Measurements from ENCODE around the gene DSCAML1. TPM values are rescaled to one million over a fixed set of nuclear protein-coding genes. Genes with fewer than 3 reads are reported as not detected.

The DSCAML1 gene
- total RNA-seq, 1 donor from 2014 or later = 2.5 TPM

DNA sequence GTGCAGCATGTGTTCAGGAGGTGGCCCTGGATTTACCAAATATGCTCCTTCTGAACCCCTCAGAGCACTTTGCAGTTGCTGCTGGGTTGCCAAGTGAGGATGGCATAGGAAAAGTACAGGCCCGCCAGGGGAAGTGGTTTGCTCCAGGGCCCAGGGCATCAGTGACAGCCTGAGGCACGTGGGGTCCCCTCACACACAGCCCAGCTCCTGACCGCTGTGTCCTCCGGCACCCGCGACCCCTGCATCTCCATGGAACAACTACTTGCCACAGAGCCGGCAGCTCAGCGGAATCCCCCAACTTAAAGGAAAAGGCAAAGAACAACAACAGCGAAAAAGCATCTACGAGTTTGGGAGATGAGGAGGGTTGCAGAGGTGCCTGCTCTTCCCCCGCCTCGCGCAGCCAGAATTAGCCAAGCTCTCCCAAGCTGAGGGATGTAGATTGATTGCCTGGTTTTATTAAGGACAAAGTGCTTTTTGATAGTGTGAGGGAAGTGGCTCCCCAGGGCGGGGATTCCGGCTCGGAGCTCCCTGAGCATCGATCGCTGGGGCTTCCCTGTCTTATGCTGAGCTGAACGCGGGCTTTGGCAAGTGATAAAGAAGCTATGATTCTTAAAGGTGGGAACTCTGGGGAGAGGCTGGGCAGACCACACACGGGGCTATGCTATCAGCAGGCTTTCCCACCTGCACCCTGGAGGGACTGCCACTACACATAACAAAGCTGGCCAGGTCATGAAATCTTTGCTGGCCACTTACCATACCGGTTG, 294.8 kb downstream of the DSCAML1 start:
- Mint-ChIP-seq H3K27me3 (ENCODE audit: low read depth) (peaks cover 51% of the 10 kb centered on the region), H3K4me1 (no peaks in the 10 kb centered on the region), H3K27ac (no peak overlapping the region), H3K36me3 (no peaks in the 10 kb centered on the region), H3K9me3 (no peaks in the 10 kb centered on the region), H3K4me3 (no peak overlapping the region)
- TF ChIP-seq, protein P1, sequence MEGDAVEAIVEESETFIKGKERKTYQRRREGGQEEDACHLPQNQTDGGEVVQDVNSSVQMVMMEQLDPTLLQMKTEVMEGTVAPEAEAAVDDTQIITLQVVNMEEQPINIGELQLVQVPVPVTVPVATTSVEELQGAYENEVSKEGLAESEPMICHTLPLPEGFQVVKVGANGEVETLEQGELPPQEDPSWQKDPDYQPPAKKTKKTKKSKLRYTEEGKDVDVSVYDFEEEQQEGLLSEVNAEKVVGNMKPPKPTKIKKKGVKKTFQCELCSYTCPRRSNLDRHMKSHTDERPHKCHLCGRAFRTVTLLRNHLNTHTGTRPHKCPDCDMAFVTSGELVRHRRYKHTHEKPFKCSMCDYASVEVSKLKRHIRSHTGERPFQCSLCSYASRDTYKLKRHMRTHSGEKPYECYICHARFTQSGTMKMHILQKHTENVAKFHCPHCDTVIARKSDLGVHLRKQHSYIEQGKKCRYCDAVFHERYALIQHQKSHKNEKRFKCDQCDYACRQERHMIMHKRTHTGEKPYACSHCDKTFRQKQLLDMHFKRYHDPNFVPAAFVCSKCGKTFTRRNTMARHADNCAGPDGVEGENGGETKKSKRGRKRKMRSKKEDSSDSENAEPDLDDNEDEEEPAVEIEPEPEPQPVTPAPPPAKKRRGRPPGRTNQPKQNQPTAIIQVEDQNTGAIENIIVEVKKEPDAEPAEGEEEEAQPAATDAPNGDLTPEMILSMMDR (IDR thresholded peaks at IDR 0.05; ENCODE audit: unreplicated experiment) = no peak
- DNase-seq (ENCODE audit: low spot score in 2 of 2, unreplicated experiment in 2 of 2) = no peak

DNA sequence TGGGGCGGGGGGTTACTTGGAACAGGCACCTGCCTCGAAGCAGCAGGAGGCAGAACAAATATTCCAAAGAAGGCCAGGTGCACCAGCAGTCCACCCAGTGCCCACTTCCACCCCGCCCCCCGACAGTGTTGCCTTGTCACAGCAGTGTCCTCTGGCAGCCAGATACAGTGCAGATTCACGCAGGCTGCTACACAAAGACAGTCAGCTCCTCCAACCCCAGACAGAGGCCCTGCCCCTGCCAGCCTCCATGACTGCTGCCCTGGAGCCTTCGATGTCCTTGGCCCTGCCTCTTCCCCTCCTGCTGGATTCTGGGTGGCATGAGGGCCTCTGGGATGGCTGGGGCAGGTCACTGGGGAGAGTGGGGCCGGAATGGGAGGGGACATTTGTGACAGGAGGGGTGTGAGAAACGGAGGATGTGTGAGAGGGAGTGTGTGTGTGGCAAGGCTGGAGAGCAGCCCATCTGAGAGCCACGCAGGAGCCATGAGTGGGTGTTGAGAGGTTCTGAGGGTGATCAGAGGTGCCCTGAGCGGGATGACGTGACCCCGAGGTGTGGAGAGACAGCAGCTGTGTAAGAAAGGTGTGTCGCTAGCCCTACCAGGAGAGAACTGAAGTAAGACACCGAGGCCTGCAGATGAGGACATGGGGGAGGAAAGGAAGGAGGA, 295.6 kb downstream of the DSCAML1 start:
- H3K36me3 Mint-ChIP-seq = no peaks in the 10 kb centered on the region
- H3K27ac Mint-ChIP-seq = no peak overlapping the region
- H3K4me1 Mint-ChIP-seq = no peaks in the 10 kb centered on the region
- no peak overlapping the region for H3K4me3 Mint-ChIP-seq
- TF ChIP-seq, protein P1 (IDR thresholded peaks at IDR 0.05; ENCODE audit: unreplicated experiment) = no peak
- no peak for DNase-seq (ENCODE audit: low spot score in 2 of 2, unreplicated experiment in 2 of 2)
- H3K27me3 Mint-ChIP-seq (ENCODE audit: low read depth) = peaks cover 56% of the 10 kb centered on the region
- H3K9me3 Mint-ChIP-seq = no peaks in the 10 kb centered on the region

DNA sequence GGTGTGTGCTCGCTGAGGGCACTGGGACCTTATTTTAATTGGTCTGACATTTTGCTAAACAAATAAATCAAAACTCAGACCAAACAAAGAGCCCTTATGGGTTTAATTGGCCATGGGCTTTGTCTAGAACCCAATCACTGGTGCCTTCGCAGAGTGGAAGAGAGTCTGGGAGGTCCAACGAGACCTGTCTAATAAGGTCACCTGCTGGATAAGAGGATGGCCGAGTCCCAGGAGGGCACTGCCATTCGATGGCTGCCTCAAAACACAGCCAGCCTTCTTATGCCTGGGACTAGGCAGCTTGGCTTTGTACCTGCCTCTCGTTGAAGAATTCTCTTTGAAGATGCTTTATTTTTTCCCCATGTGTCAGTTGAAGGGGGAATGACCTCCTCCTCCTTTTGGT, 298.2 kb downstream of the DSCAML1 start:
- TF ChIP-seq, protein P1 (IDR thresholded peaks at IDR 0.05; ENCODE audit: unreplicated experiment) = no peak
- no peak for DNase-seq (ENCODE audit: low spot score in 2 of 2, unreplicated experiment in 2 of 2)
- H3K27ac Mint-ChIP-seq = no peak overlapping the region
- no peak overlapping the region for H3K4me3 Mint-ChIP-seq
- peaks cover 65% of the 10 kb centered on the region for H3K27me3 Mint-ChIP-seq (ENCODE audit: low read depth)
- no peaks in the 10 kb centered on the region for H3K36me3 Mint-ChIP-seq
- no peaks in the 10 kb centered on the region for H3K9me3 Mint-ChIP-seq
- no peaks in the 10 kb centered on the region for H3K4me1 Mint-ChIP-seq

DNA sequence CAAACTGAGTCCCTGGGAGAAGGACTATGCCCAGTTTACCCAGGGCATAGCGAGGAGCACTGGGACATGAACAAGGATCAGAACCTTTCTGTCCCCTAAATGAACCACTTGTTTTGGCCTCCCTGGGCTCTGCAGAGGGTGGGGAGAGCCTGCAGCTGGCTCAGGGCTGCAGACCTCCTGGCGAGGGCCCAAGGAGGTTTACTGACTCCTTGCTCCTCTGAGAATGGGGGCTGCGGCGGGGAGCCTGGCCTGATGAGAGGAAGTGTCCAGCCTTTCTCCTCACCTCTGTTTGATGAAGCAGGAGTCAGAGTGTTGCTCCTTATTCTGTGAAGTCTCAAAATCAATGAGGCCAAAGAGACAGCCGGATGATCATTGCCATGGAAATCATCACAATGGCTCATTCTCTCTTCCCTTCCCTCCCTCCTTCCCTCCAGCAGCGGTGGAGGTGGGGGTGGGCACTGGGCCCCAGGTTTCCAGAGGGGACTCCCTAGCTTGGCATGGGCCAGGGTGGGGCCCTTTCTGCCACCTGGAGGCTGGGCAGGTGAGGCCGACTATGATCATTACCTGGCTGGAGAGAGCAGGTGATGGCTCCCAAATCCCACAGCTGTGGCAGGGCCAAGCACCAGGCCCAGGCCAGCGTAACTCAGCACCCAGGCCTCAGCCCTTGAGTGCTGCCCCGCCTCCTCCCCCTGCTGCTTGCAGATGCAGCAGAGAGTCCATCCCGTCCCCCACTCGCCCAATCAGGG, 299.6 kb downstream of the DSCAML1 start:
- no peak overlapping the region for H3K27ac Mint-ChIP-seq
- H3K27me3 Mint-ChIP-seq (ENCODE audit: low read depth) = peaks cover 59% of the 10 kb centered on the region
- H3K4me3 Mint-ChIP-seq = no peak overlapping the region
- H3K4me1 Mint-ChIP-seq = no peaks in the 10 kb centered on the region
- H3K36me3 Mint-ChIP-seq = no peaks in the 10 kb centered on the region
- H3K9me3 Mint-ChIP-seq = no peaks in the 10 kb centered on the region
- no peak for DNase-seq (ENCODE audit: low spot score in 2 of 2, unreplicated experiment in 2 of 2)
- TF ChIP-seq, protein P1 (IDR thresholded peaks at IDR 0.05; ENCODE audit: unreplicated experiment) = no peak

DNA sequence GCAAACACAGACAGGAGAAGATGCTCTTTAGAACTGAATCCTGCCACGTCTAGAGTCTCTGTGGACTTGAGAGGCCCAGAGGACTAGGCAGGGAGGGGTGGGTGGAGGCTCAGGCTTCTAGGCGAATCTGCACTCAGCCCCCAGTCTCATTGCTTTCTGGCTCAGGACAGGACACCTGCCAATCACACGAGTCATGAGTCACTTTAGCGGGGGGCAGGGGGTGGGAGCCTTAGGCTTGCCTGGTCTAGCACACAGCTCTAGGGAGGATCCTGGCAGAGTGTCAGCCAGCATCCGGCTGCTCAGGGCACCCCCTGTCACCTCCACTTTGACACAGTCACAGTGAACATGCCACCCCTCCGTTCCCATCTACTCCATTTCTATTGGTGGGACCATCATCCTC, 301.7 kb downstream of the DSCAML1 start:
- H3K4me1 Mint-ChIP-seq = peaks cover under 1% of the 10 kb centered on the region
- DNase-seq (ENCODE audit: low spot score in 2 of 2, unreplicated experiment in 2 of 2) = no peak
- H3K27me3 Mint-ChIP-seq (ENCODE audit: low read depth) = peaks cover 61% of the 10 kb centered on the region
- H3K27ac Mint-ChIP-seq = no peak overlapping the region
- no peak overlapping the region for H3K4me3 Mint-ChIP-seq
- H3K36me3 Mint-ChIP-seq = no peaks in the 10 kb centered on the region
- TF ChIP-seq, protein P1 (IDR thresholded peaks at IDR 0.05; ENCODE audit: unreplicated experiment) = no peak
- no peaks in the 10 kb centered on the region for H3K9me3 Mint-ChIP-seq
